H1 (cell line): ENCODE measurements around the gene TCF7L1. TPM values are rescaled to one million over a fixed set of nuclear protein-coding genes. Genes with fewer than 3 reads are reported as not detected.
A peak's percentile ranks its signal among the peaks of the same experiment; 100 is the strongest.

Experiments
- CTCF ChIA-PET: fragments of 300-600 bp; sonication (Branson Sonifier 250); formaldehyde crosslinking; loops from one replicate; lab custom pipeline; 2021; ENCODE audit not compliant: partially characterized antibody; lab: Charles Lee
- POLR2A ChIA-PET: fragments of 300-600 bp; sonication (Branson Sonifier 250); formaldehyde crosslinking; loops from one replicate; lab custom pipeline; 2021; ENCODE audit warnings: inconsistent platforms; ENCODE audit not compliant: partially characterized antibody; lab: Charles Lee
- DNase-seq, 2 experiments: peaks; one replicate each; pipeline versions ENCODE4 v3.0.0 to v3.0.0-alpha.2; 2010 to 2022; ENCODE audit warnings: low spot score in 2 of 2, low read depth in 1 of 2, mixed read lengths in 1 of 2
- FAIRE-seq: peaks from 2 replicates; lab custom pipeline; 2011; peaks lifted over from hg19 to GRCh38; lab: Jason Lieb, UNC
- H2AFZ ChIP-seq: 2 replicates; pipeline ENCODE4 v1.8.1; 2012; ENCODE audit warnings: low read length, inconsistent platforms
- H2AK5ac ChIP-seq: 2 replicates; pipeline ENCODE4 v1.6.1; 2013; ENCODE audit warnings: low read depth, low read length
- H2BK120ac ChIP-seq: replicated peaks from 2 replicates; pipeline ENCODE3; 2013; ENCODE audit warnings: low read depth, low read length, inconsistent platforms
- H2BK12ac ChIP-seq: 2 replicates; pipeline ENCODE4 v1.6.1; 2013; ENCODE audit warnings: low read depth, low read length
- H2BK15ac ChIP-seq: 2 replicates; pipeline ENCODE4 v1.6.1; 2013; ENCODE audit warnings: low read length
- H2BK20ac ChIP-seq: 2 replicates; pipeline ENCODE4 v1.6.1; 2013; ENCODE audit warnings: low read length
- H2BK5ac ChIP-seq: 2 replicates; pipeline ENCODE4 v1.6.1; 2013; ENCODE audit warnings: low read depth, low read length
- H3K14ac ChIP-seq: 2 replicates; pipeline ENCODE4 v1.6.1; 2013; ENCODE audit warnings: inconsistent platforms; ENCODE audit not compliant: insufficient read length
- H3K18ac ChIP-seq: 2 replicates; pipeline ENCODE4 v1.6.1; 2013; ENCODE audit warnings: low read length; ENCODE audit errors: extremely low read depth
- H3K23ac ChIP-seq: 2 replicates; pipeline ENCODE4 v1.6.1; 2013; ENCODE audit warnings: inconsistent platforms; ENCODE audit not compliant: insufficient read length
- H3K23me2 ChIP-seq: 2 replicates; pipeline ENCODE4 v1.6.1; 2013; ENCODE audit warnings: low read depth, low read length
- H3K27ac ChIP-seq: 2 replicates; pipeline ENCODE4 v1.6.1; 2011; ENCODE audit warnings: low read depth, low read length, inconsistent platforms
- H3K27me3 ChIP-seq, 4 experiments: replicated peaks in 1 of 4; 1 replicate in 1 of 4; 2 replicates in 3 of 4; pipeline versions ENCODE4 v1.6.1 to v1.8.1; 2011 to 2013; ENCODE audit warnings: low read length in 3 of 4, mild to moderate bottlenecking in 3 of 4, inconsistent platforms in 2 of 4, mixed read lengths in 2 of 4, moderate library complexity in 1 of 4; ENCODE audit not compliant: control insufficient read depth in 3 of 4, insufficient read depth in 3 of 4; ENCODE audit errors: extremely low read depth in 1 of 4
- H3K36me3 ChIP-seq, 4 experiments: 2 replicates each; pipeline versions ENCODE4 v1.6.1 to v1.8.1; 2011 to 2013; ENCODE audit warnings: mild to moderate bottlenecking in 4 of 4, low read length in 3 of 4, moderate library complexity in 2 of 4, control low read depth in 1 of 4, inconsistent platforms in 1 of 4; ENCODE audit not compliant: insufficient read depth in 4 of 4, control insufficient read depth in 2 of 4
- H3K4ac ChIP-seq: replicated peaks from 2 replicates; pipeline ENCODE3; 2013; ENCODE audit warnings: low read length, low read depth, mixed read lengths, inconsistent platforms; ENCODE audit not compliant: insufficient read length
- H3K4me1 ChIP-seq, 4 experiments: replicated peaks in 1 of 4; 1 replicate in 1 of 4; 2 replicates in 3 of 4; pipeline versions ENCODE4 v1.6.1 to v1.8.1; 2011 to 2013; ENCODE audit warnings: low read length in 3 of 4, inconsistent platforms in 2 of 4, mixed read lengths in 1 of 4; ENCODE audit not compliant: insufficient read depth in 4 of 4, control insufficient read depth in 3 of 4
- H3K4me2 ChIP-seq, 2 experiments: 2 replicates each; pipeline versions ENCODE4 v1.6.1 to v1.8.1; 2011 to 2013; ENCODE audit warnings: low read depth in 2 of 2, low read length in 2 of 2, control low read depth in 1 of 2, inconsistent platforms in 1 of 2, mild to moderate bottlenecking in 1 of 2; ENCODE audit not compliant: insufficient read depth in 1 of 2
- H3K4me3 ChIP-seq, 4 experiments: fragments of 200-600, 300-600 bp in 1 of 4; sonication (generic), shearing (Covaris generic), sonication (Bioruptor Twin) in 1 of 4; 2 replicates each; pipeline versions ENCODE4 v1.5.1 to v1.8.1; 2011 to 2016; ENCODE audit warnings: low read length in 4 of 4, low read depth in 3 of 4, control low read depth in 2 of 4, inconsistent platforms in 2 of 4, mild to moderate bottlenecking in 2 of 4, mixed read lengths in 1 of 4, moderate library complexity in 1 of 4; ENCODE audit not compliant: insufficient read depth in 2 of 4; ENCODE audit errors: extremely low read depth in 1 of 4
- H3K56ac ChIP-seq: replicated peaks from 2 replicates; pipeline ENCODE3; 2013; ENCODE audit warnings: low read depth, mild to moderate bottlenecking, mixed read lengths, low read length, inconsistent platforms; ENCODE audit not compliant: insufficient read length
- H3K79me1 ChIP-seq: 2 replicates; pipeline ENCODE4 v1.6.1; 2013; ENCODE audit warnings: low read depth, low read length, control low read depth
- H3K79me2 ChIP-seq, 2 experiments: 2 replicates each; pipeline versions ENCODE4 v1.6.1 to v1.8.1; 2012 to 2013; ENCODE audit warnings: low read length in 2 of 2, mild to moderate bottlenecking in 2 of 2, inconsistent platforms in 1 of 2; ENCODE audit not compliant: insufficient read depth in 2 of 2, control insufficient read depth in 1 of 2
- H3K9ac ChIP-seq, 4 experiments: replicated peaks in 1 of 4; 1 replicate in 1 of 4; 2 replicates in 3 of 4; pipeline versions ENCODE4 v1.6.1 to v1.8.1; 2011 to 2013; ENCODE audit warnings: low read depth in 3 of 4, low read length in 3 of 4, control low read depth in 2 of 4, mild to moderate bottlenecking in 2 of 4, moderate library complexity in 2 of 4, inconsistent platforms in 1 of 4; ENCODE audit errors: extremely low read depth in 1 of 4
- H3K9me3 ChIP-seq, 2 experiments: 2 replicates each; pipeline versions ENCODE4 v1.6.1 to v1.8.1; 2012 to 2013; ENCODE audit warnings: mild to moderate bottlenecking in 2 of 2, moderate library complexity in 2 of 2, control low read depth in 1 of 2, inconsistent platforms in 1 of 2, low read depth in 1 of 2, low read length in 1 of 2, mixed read lengths in 1 of 2; ENCODE audit not compliant: insufficient read depth in 2 of 2
- H4K20me1 ChIP-seq, 2 experiments: replicated peaks in 1 of 2; 2 replicates each; pipeline versions ENCODE3 to v1.8.1; 2011 to 2013; ENCODE audit warnings: inconsistent platforms in 2 of 2, low read length in 2 of 2, mild to moderate bottlenecking in 1 of 2; ENCODE audit not compliant: insufficient read depth in 2 of 2, control insufficient read depth in 1 of 2
- H4K5ac ChIP-seq: 2 replicates; pipeline ENCODE4 v1.6.1; 2013; ENCODE audit warnings: low read length, low read depth, mixed read lengths, inconsistent platforms; ENCODE audit not compliant: insufficient read length
- H4K8ac ChIP-seq: 2 replicates; pipeline ENCODE4 v1.8.0; 2013; ENCODE audit warnings: mild to moderate bottlenecking, moderate library complexity, low read length, inconsistent platforms; ENCODE audit not compliant: insufficient read depth; ENCODE audit errors: extremely low read depth
- H4K91ac ChIP-seq: replicated peaks from 2 replicates; pipeline ENCODE3; 2013; ENCODE audit warnings: low read length, mixed read lengths, inconsistent platforms; ENCODE audit not compliant: insufficient read length
- CEBPB ChIP-seq: IDR thresholded peaks from 2 replicates; pipeline ENCODE4 v1.6.1; 2012; ENCODE audit warnings: low read depth, low read length
- WGBS, 2 experiments: shearing (Covaris generic) in 1 of 2; methylation state at CpG; one replicate each; pipeline versions ENCODE4 v1.1.6 to v1.1.7; 2013 to 2015; ENCODE audit warnings: low lambda C conversion rate in 2 of 2, mixed read lengths in 2 of 2, inconsistent platforms in 1 of 2, low coverage in 1 of 2, missing lambda C conversion rate in 1 of 2; ENCODE audit not compliant: insufficient replicate concordance in 2 of 2, insufficient coverage in 1 of 2, insufficient read length in 1 of 2; ENCODE audit errors: extremely low coverage in 1 of 2, missing lambda C conversion rate in 1 of 2; 5-methylcytosine and 5-hydroxymethylcytosine counted together
- polyA plus RNA-seq, 7 experiments: library from polyadenylated mRNA; depleted of rRNA in 3 of 7; stranded (reverse) in 5 of 7; unstranded in 2 of 7; fragments of >200 nt in 5 of 7; fragments of 200-250 nt in 2 of 7; gene quantifications; 1 replicate in 5 of 7; 2 replicates in 1 of 7; 4 replicates in 1 of 7; pipeline versions ENCODE4 v1.2.1 to v1.2.3, GENCODE V29; 2011 to 2013; ENCODE audit warnings: missing spikeins in 2 of 7, mixed read lengths in 2 of 7
- total RNA-seq: library from RNA; stranded (reverse); fragmentation: NEBNext Ultra II Directional; extraction: Animal tissue kit (Norgen Biotek cat#: 25700); gene quantifications from 2 replicates; pipeline ENCODE4 v1.2.1, GENCODE V29; 2021

TCF7L1 gene
- total and polyA plus RNA-seq, 2 of the 8 experiments (the other 6 are each of a cell fraction or from before 2014, with no cell fraction given), result 27.5 to 108 TPM

GRCh38 chr2:85247610-85248009 lies 114.4 kb downstream of the TCF7L1 start:
- Histone ChIP-seq H4K5ac (peak overlapping the region; percentile 59), H4K20me1 (peaks cover 2 to 3% of the 10 kb centered on the region in 2 experiments), H2BK12ac (no peak overlapping the region), H2BK5ac (no peak overlapping the region), H3K4me2 (peak overlapping the region; percentile 60 to 66), H3K79me2 (peaks cover 14 to 89% of the 10 kb centered on the region in 2 experiments), H2BK15ac (no peak overlapping the region), H3K27ac (peak overlapping the region; percentile 31), H2AFZ (no peak overlapping the region), H3K23me2 (no peaks in the 10 kb centered on the region), H3K9me3 (no peaks in the 10 kb centered on the region), H3K36me3 (no peaks in the 10 kb centered on the region), H3K4me3 (peak overlapping the region in 3 of 4 experiments; percentile 7 to 41 (median 16); a peak in 2 of 8 replicates), H3K56ac (no peak overlapping the region), H4K91ac (no peak overlapping the region), H3K4me1 (peaks cover 26 to 62% (median 49%) of the 10 kb centered on the region in 4 experiments), H4K8ac (no peak overlapping the region), H3K4ac (no peak overlapping the region), H2BK20ac (no peak overlapping the region), H3K14ac (no peak overlapping the region), H3K9ac (peak overlapping the region in 2 of 4 experiments; percentile 1 to 25; a peak in 1 of 7 replicates), H3K23ac (no peak overlapping the region), H2BK120ac (no peak overlapping the region), H3K79me1 (peaks cover 15% of the 10 kb centered on the region; the same call in 1 of the 2 replicates), H3K27me3 (no peaks in the 10 kb centered on the region)
- ChIA-PET CTCF (interaction anchor here (0.6 to 21.9 kb wide), 9 partner anchors 8 to 115 kb away, joined by 3 to 283 read pairs (median 8); partner anchors contain the start of gene TCF7L1), POLR2A (interaction anchor here (0.7 to 4.6 kb wide), 9 partner anchors 9 to 113 kb away, joined by 3 to 42 read pairs (median 3); partner anchors contain the start of gene TCF7L1)
- no peak for DNase-seq
- FAIRE-seq, result peak; percentile 71
- TF ChIP-seq CEBPB, result no peak
- TF ChIP-seq, all 59 proteins: peak for 0
- WGBS, 2 experiments, result 7% methylated on average over 8 of the region's 8 CpGs; no CpG with 5 or more reads in 1 of the 2 experiments
- Histone ChIP-seq H2AK5ac (no peak overlapping the region), H3K18ac (no peak overlapping the region)
